HFF-Myc (cell line): ENCODE data around the gene IRGQ.

Experiments
- DNase-seq: peaks from one replicate; pipeline ENCODE4 v3.0.0-alpha.2; 2011; ENCODE audit warnings: low read depth; ENCODE audit errors: extremely low read depth
- H3K4me3 ChIP-seq: replicated peaks from 2 replicates; pipeline ENCODE4 v1.5.1; 2011; ENCODE audit warnings: low read depth, mild to moderate bottlenecking, control low read depth, low read length
- CTCF ChIP-seq: IDR thresholded peaks from 2 replicates; pipeline ENCODE4 v1.5.1; 2012; ENCODE audit warnings: mild to moderate bottlenecking, low read depth, low read length, control low read depth; ENCODE audit errors: missing control alignments

The IRGQ gene

GRCh38 chr19:43599635-43600295 is 3.8 kb upstream of the IRGQ start:
- no peak for DNase-seq
- TF ChIP-seq CTCF: no peak
- H3K4me3 ChIP-seq: no peak overlapping the region

- TF ChIP-seq CTCF: no peak
- DNase-seq: no peak
- no peak overlapping the region; the same call in 1 of the 2 replicates for H3K4me3 ChIP-seq
Measured at GRCh38 chr19:43598445-43599240, 2.7 kb upstream of the IRGQ start.

GRCh38 chr19:43597876-43598275 is 1.9 kb upstream of the IRGQ start:
- peak overlapping the region; percentile 72 for H3K4me3 ChIP-seq
- TF ChIP-seq CTCF: no peak
- no peak for DNase-seq

GRCh38 chr19:43596842-43597461 is 1.0 kb upstream of the IRGQ start:
- no peak for DNase-seq
- TF ChIP-seq CTCF: no peak

GRCh38 chr19:43595605-43595998 is 332 bp downstream of the IRGQ start:
- H3K4me3 ChIP-seq: peak overlapping the region; percentile 72
- no peak for DNase-seq
- no peak for TF ChIP-seq CTCF

More at GRCh38 chr19:43596842-43597461, 1.0 kb upstream of the IRGQ start:
- peak overlapping the region; percentile 72 for H3K4me3 ChIP-seq

DNA sequence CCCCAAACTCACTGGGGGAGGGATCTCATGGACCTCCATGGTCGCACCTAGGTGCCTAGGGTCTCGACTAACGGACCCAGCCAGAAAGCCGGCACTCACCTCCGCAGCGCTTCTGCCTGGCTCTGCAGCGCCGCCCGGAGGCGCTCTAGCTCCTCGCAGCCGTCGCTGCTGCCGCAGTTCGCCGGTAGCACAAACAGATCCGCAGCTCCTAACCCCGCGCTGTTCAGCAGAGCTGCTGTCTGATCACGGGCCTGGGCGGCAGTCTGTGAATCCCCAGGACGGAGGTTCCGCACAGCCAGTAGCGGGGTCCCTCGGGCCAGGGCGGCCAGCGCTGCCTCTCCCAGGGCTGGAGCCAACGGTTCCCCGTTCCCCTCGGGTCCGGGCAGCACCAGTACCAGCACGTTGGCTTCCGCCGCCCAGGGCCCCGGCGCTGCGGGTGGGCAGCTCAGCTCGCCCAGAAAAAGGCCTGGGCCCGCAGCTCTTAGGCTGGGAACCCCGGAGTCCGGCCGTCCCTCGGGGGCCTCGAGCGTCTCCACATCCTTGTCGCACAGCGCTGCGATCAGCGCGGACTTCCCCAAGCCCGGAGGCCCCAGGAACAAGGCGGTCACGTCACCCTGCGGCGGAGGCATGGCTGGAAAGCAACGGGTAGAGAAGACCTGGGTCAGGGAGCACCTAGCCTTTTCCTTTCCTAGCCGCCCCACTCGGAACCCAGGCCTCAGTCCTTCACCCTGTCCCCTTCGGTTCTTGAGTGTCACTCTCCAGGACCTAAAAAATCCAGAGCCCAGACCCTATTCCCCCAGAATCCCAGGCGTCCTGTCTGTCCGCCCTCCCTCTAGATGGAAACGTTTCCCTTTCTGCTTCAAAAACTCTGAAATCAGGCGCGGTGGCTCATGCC is 977 bp downstream of the IRGQ start:
- H3K4me3 ChIP-seq: peak overlapping the region; percentile 72
- no peak for DNase-seq
- peak; percentile 89 for TF ChIP-seq CTCF
